ENCODE measurements around the gene EFCAB6.

DNA sequence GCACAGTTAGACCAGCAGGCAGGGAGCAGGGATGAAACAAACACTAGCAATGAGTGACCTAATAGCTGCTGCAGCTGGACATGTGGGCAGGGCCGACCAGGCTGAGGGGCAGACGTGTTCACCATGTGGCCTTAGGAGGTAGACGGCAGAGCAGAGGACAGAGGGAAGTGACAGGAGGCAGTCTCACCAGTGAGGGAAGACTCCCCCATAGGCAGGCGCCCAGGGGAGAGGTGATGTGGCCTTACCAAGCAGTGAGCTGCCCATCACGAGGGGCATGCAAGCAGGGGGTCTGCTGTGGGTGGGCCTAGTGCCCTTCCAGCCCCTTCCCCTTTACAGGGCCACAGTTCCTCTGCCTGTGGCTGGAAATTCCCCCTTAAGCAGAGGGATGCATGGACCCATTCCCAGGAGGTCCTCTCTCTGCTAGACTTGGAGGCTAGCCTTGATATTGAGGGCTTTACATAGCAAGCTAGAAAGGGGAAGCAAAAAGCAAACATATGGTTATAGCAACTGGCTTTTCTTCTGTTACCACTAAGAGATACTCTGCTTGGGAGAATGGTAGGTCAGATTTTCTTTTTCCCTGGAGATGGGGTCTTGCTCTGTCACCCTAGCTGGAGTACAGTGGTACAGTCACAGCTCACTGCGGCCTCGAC lies 332.7 kb downstream of the EFCAB6 start:
- TF ChIP-seq POLR2A (IDR thresholded peaks at IDR 0.05; ENCODE audit: low read length) = no peak
- TF ChIP-seq GATA1 (IDR thresholded peaks at IDR 0.05; ENCODE audit: low read depth, low read length) = no peak

Measured in erythroblast (primary cell).